ENCODE results near the gene PPP1R14B.
A peak's percentile ranks its signal among the peaks of the same experiment; 100 is the strongest.

PPP1R14B gene, protein sequence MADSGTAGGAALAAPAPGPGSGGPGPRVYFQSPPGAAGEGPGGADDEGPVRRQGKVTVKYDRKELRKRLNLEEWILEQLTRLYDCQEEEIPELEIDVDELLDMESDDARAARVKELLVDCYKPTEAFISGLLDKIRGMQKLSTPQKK

DNA sequence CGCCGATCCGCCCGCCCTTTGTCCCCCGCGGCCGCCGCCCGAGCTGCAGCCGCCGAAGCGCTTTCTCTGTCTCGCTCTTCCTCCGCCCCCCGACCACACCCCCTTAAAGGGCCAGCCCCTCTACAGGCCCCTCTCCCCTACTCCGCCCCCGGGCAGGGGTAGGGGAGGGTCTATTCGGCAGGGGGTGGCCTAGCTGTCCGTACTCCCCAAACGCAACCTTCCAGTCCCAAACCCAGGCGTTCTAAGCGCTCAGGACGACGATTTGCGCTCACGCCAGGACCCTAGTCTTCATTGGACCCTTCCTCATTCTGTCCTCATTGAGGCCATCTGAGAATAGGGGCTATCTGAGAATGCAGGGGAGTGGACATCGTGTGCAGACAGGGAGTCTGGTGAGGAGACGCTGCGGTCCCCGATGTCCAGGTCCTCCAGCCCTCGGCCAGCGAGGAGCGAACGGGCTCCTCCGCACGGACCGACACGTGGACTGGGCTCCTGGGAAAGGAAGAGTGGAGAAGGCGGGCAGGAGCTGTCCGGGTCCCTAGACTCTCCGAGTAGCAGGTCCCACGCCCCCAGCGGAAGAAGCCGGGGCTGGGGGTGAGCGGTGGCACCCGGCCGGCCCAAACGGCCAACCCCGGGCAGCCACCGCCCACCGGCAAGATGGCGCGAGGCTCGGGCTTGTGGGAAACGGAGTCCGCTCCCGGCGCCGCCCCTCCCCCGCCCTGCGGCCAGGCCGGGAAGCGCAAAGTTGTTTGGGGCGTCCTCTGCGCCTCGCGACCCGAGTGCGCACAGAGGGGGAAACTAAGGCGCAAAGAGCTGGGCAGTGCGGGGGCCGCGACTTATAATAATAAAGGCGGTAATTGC, at the start of gene PPP1R14B:
PPP1R14B (minus strand) TSS at position 73 of the 858 bp plus-strand sequence. CDS start 270 bp downstream, outside the sequence.
- DNase-seq: peak; percentile 67

DNA sequence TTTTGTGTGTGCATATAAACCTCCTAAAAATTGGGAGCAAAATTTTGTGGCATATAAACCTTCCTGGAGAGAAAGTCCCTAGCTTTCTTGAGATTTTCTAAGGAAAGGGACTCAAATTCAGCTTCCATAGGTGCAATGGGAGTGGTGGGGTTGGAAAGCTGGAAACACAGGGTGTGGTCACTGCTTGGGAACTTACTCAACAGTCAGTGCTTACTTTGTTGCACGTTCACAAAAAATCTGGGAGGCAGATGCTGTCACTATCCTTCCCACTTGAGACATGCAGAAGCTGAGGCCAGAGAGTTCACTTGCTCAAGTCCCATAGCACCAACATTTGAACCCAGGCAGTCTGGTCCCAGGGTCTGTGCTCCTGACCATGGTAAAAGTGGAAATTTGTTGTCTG, 49.5 kb upstream of the PPP1R14B start:
- DNase-seq: no peak

DNA sequence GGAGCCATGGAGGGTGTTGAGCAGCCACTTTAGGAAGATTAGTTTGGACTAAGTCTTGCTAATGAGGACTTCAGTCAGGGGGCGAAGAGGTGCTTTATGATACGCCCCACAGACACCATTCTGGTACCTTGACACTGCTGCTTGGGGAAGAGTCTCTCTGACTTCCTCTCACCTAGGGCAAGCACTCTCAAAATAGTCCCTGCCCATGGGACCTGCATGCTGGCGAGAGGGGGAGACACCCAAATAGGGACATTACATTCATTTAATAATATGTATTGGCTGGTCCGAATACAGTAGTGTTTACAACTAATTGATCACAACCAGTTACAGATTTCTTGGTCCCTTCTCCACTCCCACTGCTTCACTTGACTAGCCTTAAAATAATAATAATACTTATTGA, 49.0 kb upstream of the PPP1R14B start:
- DNase-seq: no peak

GRCh38 chr11:64294774-64295173, 48.0 kb upstream of the PPP1R14B start:
- DNase-seq: no peak

GRCh38 chr11:64292460-64293254, 45.9 kb upstream of the PPP1R14B start:
- DNase-seq: no peak

DNA sequence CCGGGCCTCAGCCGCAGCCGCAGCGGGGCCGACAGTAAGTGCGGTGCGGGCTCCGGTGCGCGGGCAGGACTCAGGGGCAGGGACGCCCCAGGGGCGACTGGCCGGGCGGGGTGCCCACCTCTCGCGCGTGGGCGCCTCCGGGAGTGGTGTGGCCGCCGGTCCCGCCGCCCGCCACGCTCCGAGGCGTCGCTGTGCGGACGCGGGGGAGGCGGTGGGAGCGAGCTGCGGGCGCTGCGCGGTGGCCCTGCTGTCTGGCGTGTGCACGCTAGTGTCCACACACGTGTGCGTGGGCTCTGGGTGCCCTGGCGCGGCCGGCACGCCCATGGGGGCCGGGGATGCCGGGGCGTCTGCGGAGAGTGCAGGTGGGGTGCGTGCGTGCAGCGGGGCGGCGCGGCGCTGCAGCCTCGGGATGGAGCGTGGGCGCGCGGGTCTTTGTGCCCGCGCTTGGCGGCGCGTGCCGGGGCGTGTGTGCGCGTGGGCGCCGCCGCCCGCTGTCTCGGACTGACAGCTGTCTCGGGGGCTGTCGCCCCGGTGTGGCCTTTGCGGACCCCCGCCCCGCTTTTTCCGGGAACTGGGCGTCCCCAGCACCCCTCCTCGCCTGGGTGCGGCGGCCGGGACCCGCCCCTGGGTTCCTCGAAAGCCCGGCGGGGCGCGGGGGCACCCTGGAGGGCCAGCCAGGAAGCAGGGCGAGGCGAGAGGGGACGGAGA, 45.2 kb upstream of the PPP1R14B start:
- DNase-seq: no peak

- DNase-seq: no peak
These were observed 44.6 kb upstream of the PPP1R14B start, which contains the start of gene KCNK4 for GRCh38 chr11:64291262-64291751. KCNK4 (plus strand) TSS chr11:64291302; CDS start chr11:64293019, 1,717 bp downstream.

GRCh38 chr11:64290352-64291261, 43.9 kb upstream of the PPP1R14B start:
- no peak for DNase-seq

- DNase-seq: no peak
These were observed 42.3 kb upstream of the PPP1R14B start for GRCh38 chr11:64289002-64289564.

GRCh38 chr11:64288353-64288750, 41.6 kb upstream of the PPP1R14B start:
- no peak for DNase-seq

DNA sequence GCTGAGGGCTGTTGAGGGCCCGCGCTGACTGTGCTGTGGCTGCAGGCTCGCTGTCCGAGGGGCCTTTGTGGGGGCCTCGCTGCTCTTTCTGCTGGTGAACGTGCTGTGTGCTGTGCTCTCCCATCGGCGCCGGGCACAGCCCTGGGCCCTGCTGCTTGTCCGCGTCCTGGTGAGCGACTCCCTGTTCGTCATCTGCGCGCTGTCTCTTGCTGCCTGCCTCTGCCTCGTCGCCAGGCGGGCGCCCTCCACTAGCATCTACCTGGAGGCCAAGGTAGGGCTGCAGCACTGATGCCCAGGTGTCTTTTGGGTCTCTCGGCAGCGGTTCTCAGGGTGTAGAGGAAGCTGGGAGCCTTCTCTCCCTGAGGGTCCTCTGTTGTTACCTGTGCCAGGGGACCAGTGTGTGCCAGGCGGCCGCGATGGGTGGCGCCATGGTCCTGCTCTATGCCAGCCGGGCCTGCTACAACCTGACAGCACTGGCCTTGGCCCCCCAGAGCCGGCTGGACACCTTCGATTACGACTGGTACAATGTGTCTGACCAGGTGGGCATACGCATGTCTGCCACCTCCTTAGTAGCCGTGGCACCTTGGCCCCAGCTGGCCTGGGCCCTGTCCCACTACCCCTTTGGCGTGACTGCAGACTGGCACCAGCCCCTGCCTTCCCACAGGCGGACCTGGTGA, 41.1 kb upstream of the PPP1R14B start:
- DNase-seq: no peak

DNA sequence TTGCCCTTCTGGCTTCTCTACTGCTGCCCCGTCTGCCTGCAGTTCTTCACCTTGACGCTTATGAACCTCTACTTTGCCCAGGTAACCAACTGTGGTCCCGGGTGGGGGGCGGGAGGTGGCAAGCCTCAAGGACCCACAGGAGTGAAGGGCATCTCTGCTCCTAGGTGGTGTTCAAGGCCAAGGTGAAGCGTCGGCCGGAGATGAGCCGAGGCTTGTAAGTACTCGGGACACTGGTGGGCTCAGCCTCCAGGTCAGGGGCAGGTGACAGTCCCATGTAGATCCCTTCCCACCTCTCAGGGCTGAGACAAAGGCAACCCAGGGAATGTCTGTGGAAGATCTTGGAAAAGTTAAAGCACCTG, 40.0 kb upstream of the PPP1R14B start:
- no peak for DNase-seq

GRCh38 chr11:64285885-64286800, 39.4 kb upstream of the PPP1R14B start:
- peak; percentile 22 for DNase-seq

DNA sequence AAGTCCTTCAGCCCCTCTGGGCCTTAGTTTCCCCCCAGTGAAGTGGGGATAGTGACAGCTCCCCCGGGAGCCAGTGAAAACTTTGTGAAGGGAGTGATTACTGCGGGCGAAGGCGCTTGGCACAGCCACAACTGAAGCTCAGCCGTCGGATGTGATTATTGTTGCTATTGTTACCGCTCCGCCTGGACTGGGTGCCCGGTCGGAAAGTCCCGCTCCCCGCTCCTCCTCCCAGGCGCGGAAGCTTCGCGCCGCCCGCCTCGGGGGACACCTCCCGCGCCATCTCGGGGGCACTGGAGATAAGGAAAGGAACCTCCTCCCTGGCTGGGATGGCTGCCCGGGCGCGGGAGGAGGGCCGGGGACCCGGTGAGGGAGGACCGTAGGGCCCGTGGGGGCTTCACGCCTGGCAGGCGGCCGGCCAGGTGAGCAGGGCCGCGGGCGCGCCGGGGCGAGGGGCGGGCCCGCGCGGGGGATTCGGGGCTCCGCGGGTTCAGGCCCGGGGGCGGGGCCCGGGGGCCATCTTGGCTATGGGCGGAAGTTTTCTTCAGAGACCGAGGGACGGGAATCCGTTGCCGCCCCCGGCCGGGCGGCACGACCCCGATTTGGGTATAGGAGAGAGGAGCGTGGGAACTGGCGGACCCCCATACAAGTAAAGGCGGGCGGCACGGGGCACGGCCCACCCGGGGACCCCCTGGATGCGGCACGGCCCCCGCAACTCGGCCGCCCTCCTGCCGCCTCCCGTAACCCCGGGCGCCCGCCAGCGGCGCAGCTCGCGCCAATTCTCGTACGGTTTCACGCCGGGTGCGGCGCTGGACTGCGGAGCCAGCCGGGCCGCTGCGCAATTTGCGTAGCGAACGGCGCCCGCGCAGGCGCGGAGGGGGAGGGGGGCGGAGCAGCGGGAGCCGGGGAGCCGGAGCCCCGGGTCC, 38.5 kb upstream of the PPP1R14B start, which contains the start of gene GPR137:
GPR137 (plus strand) TSS at position 887 of the 923 bp plus-strand sequence. CDS start 677 bp downstream, outside the sequence.
- peak; percentile 86 for DNase-seq

- peak; percentile 89 for DNase-seq
These were observed 37.6 kb upstream of the PPP1R14B start, which contains the start of gene BAD for GRCh38 chr11:64284048-64284961. BAD (minus strand) TSS chr11:64284665; CDS start chr11:64284368, 297 bp downstream.

DNA sequence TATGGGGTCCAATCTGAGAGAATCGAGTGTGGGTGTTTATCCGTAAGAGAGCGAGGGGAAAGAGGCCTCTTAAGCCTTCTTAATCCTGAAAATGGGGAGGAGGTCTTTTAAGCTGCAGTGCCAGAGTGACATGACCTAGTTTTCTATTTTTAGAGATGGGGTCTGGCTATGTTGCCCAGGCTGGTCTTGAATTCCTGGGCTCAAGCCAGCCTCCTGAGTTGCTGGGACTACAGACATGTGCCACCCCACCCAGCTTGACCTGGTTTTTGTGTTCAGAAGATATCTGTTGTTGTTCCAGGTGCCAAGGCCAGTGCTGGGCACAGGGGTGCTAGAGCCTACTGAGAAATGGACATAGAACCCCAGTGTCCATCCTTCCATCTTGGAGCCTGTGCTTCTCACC, 36.3 kb upstream of the PPP1R14B start:
- no peak for DNase-seq

Data from NK-92 treated with Interleukin-12 subunit alpha and Interleukin-12 subunit beta, amount 100 ng/mL, for 24 hours (cell line).